Neural crest cell (in vitro differentiated cells): Measurements from ENCODE around the gene RAB6B. TPM values are rescaled to one million over a fixed set of nuclear protein-coding genes. Genes with fewer than 3 reads are reported as not detected.

Source experiments
- DNase-seq: peaks from one replicate; pipeline ENCODE4 v3.0.0; 2021; ENCODE audit warnings: low read depth, mixed read lengths, low spot score
- H3K27ac Mint-ChIP-seq: one replicate; pipeline ENCODE4 v1.8.0; 2021; ENCODE audit warnings: mild to moderate bottlenecking, mixed read lengths; ENCODE audit not compliant: unreplicated experiment
- H3K27me3 Mint-ChIP-seq: 2 replicates; pipeline ENCODE4 v1.8.0; 2021; ENCODE audit warnings: low read depth, mild to moderate bottlenecking, mixed read lengths
- H3K36me3 Mint-ChIP-seq: 2 replicates; pipeline ENCODE4 v1.8.0; 2021; ENCODE audit warnings: low read depth, mild to moderate bottlenecking, mixed read lengths
- H3K4me1 Mint-ChIP-seq: 2 replicates; pipeline ENCODE4 v1.8.0; 2021; ENCODE audit warnings: mixed read lengths
- H3K4me3 Mint-ChIP-seq: one replicate; pipeline ENCODE4 v1.8.0; 2021; ENCODE audit warnings: mild to moderate bottlenecking, mixed read lengths
- H3K9me3 Mint-ChIP-seq: 2 replicates; pipeline ENCODE4 v1.8.0; 2021; ENCODE audit warnings: mixed read lengths
- total RNA-seq: library from RNA; stranded (reverse); gene quantifications from 2 replicates; pipeline ENCODE4 v1.2.1, GENCODE V29; 2021
- TF ChIP-seq, protein P1 (sequence below): fragments of 200-600 bp; sonication (generic); conservative IDR thresholded peaks from 2 replicates; pipeline ENCODE4 v1.5.0; 2021; ENCODE audit warnings: antibody characterized with exemption, mild to moderate bottlenecking

RAB6B gene
- total RNA-seq, 1 donor from 2014 or later: 15.5 TPM

DNA sequence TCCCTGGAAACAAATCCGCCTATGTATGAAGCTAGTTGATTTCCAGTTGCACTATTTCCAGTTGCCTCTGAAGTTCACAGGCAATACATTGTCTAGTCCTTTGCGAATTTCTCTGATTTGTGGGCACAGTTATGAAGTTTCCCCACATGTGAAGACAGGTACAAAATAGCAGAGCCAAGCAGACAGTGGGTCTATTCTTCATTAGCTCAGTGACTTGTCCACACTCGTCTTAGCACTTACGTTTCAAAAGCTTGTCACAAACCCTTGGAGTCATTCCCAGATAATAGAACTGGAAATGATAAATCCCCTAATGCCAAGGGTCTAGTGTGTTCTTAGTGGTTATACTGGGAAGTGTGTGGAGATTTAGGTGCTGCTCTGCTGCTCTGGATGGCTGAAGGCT is 75.6 kb downstream of the RAB6B start:
- Mint-ChIP-seq H3K4me3 (no peak overlapping the region), H3K4me1 (peaks cover 5% of the 10 kb centered on the region), H3K27me3 (no peaks in the 10 kb centered on the region), H3K36me3 (peaks cover 24% of the 10 kb centered on the region), H3K27ac (no peak overlapping the region), H3K9me3 (no peaks in the 10 kb centered on the region)
- DNase-seq: no peak
- TF ChIP-seq, protein P1, sequence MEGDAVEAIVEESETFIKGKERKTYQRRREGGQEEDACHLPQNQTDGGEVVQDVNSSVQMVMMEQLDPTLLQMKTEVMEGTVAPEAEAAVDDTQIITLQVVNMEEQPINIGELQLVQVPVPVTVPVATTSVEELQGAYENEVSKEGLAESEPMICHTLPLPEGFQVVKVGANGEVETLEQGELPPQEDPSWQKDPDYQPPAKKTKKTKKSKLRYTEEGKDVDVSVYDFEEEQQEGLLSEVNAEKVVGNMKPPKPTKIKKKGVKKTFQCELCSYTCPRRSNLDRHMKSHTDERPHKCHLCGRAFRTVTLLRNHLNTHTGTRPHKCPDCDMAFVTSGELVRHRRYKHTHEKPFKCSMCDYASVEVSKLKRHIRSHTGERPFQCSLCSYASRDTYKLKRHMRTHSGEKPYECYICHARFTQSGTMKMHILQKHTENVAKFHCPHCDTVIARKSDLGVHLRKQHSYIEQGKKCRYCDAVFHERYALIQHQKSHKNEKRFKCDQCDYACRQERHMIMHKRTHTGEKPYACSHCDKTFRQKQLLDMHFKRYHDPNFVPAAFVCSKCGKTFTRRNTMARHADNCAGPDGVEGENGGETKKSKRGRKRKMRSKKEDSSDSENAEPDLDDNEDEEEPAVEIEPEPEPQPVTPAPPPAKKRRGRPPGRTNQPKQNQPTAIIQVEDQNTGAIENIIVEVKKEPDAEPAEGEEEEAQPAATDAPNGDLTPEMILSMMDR: no peak

DNA sequence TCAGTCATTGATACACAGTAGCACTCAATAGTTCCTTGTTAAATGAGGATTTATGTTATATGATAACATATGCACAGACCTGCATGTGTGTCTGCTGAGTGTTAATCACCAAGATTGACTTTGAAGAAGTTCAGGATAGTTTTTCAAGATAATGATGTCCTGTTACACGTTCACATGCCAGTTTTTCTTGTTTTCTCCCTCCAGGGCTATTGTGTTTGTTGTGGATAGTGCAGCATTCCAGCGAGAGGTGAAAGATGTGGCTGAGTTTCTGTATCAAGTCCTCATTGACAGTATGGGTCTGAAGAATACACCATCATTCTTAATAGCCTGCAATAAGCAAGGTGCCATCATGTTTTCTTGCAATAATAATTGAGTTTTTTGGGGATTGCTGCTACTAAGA is 80.3 kb downstream of the RAB6B start:
- Mint-ChIP-seq H3K4me1 (no peaks in the 10 kb centered on the region), H3K9me3 (no peaks in the 10 kb centered on the region), H3K27me3 (no peaks in the 10 kb centered on the region), H3K27ac (no peak overlapping the region), H3K4me3 (no peak overlapping the region), H3K36me3 (no peaks in the 10 kb centered on the region)
- DNase-seq: no peak
- TF ChIP-seq, protein P1: no peak

DNA sequence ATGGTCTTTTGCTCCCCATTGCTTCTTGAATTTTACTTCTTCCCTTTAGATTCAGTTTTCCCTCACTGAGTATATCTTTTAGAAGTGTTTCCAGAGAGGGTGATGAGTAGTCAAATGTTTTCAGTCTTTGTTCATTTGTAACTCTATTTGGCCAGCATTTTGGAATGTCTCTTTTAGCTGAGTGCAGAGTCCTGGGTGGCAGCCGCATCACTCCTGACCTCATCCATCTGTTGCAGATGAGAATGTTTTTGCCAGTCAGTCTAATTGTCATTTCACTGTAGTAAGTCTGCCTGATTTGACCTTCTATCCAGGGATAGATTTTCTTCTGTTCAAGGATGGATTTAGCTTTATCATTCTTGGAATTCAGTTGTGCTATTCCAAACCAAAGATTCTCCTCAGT is 82.8 kb downstream of the RAB6B start:
- no peak overlapping the region for H3K27ac Mint-ChIP-seq
- H3K36me3 Mint-ChIP-seq: no peaks in the 10 kb centered on the region
- TF ChIP-seq, protein P1: no peak
- H3K9me3 Mint-ChIP-seq: no peaks in the 10 kb centered on the region
- H3K27me3 Mint-ChIP-seq: no peaks in the 10 kb centered on the region
- no peak for DNase-seq
- H3K4me1 Mint-ChIP-seq: no peaks in the 10 kb centered on the region
- H3K4me3 Mint-ChIP-seq: no peak overlapping the region

DNA sequence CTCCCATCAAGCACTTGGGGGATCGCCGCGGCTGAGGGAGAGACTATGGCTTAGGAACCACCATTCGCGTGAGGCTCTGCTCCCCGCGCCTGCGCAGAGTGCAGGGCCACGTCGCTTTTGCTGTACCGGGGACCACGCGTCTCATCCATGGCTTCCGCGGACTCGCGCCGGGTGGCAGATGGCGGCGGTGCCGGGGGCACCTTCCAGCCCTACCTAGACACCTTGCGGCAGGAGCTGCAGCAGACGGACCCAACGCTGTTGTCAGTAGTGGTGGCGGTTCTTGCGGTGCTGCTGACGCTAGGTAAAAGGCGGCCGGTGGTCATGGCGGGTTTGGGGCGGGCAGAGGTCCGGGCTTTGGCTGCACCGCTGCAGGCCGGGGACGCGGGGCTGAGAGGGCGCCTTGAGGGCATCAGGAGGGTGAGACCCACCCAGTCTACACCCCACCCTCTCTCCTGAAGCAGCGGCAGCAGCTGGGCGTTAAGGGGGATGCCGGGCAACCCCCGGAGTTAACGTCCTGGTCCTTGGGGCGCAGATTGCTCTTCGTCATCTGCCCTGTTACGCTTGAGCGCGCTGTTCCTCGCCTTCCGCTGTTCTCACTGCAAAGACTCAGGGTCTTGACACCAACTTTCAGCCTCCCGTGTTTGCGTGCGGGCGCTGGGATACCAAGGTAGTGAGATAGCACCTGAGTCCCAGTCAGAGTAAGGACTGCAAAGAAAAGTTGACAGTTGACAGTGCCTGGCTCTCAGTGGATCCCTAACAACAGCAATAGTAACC is 89.8 kb downstream of the RAB6B start, which contains the start of gene SRPRB:
Gene SRPRB, plus strand, starts transcription at position 114 of the 774 bp plus-strand sequence. Its CDS starts 34 bp downstream, at position 148.
- H3K27me3 Mint-ChIP-seq: peaks cover 21% of the 10 kb centered on the region
- H3K27ac Mint-ChIP-seq: peak within 1 kb of the TSS; percentile 64
- peak within 1 kb of the TSS; percentile 98 for H3K4me3 Mint-ChIP-seq
- H3K4me1 Mint-ChIP-seq: peaks cover 15% of the 10 kb centered on the region
- H3K36me3 Mint-ChIP-seq: no peaks in the 10 kb centered on the region
- TF ChIP-seq, protein P1: no peak
- H3K9me3 Mint-ChIP-seq: no peaks in the 10 kb centered on the region
- peak; percentile 85 for DNase-seq

DNA sequence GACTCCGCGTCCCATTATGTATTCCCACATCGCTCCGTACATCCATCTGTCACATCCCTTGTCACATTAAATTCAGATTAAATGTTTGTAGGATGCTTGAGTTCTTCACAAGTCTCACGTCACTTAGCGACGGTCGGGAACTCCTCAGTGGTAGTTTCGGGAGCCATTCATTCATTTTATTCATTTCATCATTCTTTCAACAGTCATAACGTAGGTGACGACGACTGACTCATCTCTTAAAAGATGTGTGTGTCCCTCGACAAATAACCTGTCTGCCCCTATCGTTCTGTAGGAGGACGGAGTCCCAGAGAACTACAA is 90.3 kb downstream of the RAB6B start:
- Mint-ChIP-seq H3K9me3 (no peaks in the 10 kb centered on the region), H3K4me1 (peaks cover 15% of the 10 kb centered on the region), H3K36me3 (no peaks in the 10 kb centered on the region), H3K4me3 (peak overlapping the region; percentile 98), H3K27me3 (peaks cover 25% of the 10 kb centered on the region), H3K27ac (no peak overlapping the region)
- TF ChIP-seq, protein P1: no peak
- DNase-seq: no peak
